NCI-H1092 treated with DMSO at 0.1 percent for 48 hours (cell line): Measurements from ENCODE around the gene RNF207.

Source experiments
- DNase-seq: peaks from one replicate; lab custom pipeline; 2025; lab: John Stamatoyannopoulos, UW

RNF207 gene

GRCh38 chr1:6234502-6235295 lies 28.8 kb downstream of the RNF207 start:
- DNase-seq: no peak

GRCh38 chr1:6235296-6235677 lies 29.4 kb downstream of the RNF207 start:
- DNase-seq: peak; percentile 76

- no peak for DNase-seq
Measured at GRCh38 chr1:6237093-6237492, 31.2 kb downstream of the RNF207 start.

- DNase-seq: no peak
Measured at GRCh38 chr1:6239213-6239752, 33.4 kb downstream of the RNF207 start.

GRCh38 chr1:6239950-6240768 lies 34.2 kb downstream of the RNF207 start:
- DNase-seq: peak; percentile 96

- DNase-seq: no peak
Measured at GRCh38 chr1:6241107-6241886, 35.4 kb downstream of the RNF207 start.

- no peak for DNase-seq
Measured at GRCh38 chr1:6241887-6242740, 36.2 kb downstream of the RNF207 start.

- DNase-seq: no peak
Measured at GRCh38 chr1:6243053-6243834, 37.3 kb downstream of the RNF207 start.

- no peak for DNase-seq
Measured at GRCh38 chr1:6243993-6244392, 38.1 kb downstream of the RNF207 start, which contains the start of gene HES3. Gene HES3, plus strand, starts transcription at chr1:6244179. Its CDS starts 187 bp downstream, at chr1:6244366.

- no peak for DNase-seq
Measured at GRCh38 chr1:6244401-6245049, 38.6 kb downstream of the RNF207 start.

GRCh38 chr1:6245086-6245868 lies 39.4 kb downstream of the RNF207 start:
- peak; percentile 97 for DNase-seq

- DNase-seq: peak; percentile 86
Measured at GRCh38 chr1:6245869-6246496, 40.1 kb downstream of the RNF207 start.

- DNase-seq: peak; percentile 95
Measured at GRCh38 chr1:6246497-6247467, 40.9 kb downstream of the RNF207 start.

GRCh38 chr1:6247651-6248050 lies 41.7 kb downstream of the RNF207 start:
- no peak for DNase-seq

- DNase-seq: no peak
Measured at GRCh38 chr1:6248161-6248776, 42.4 kb downstream of the RNF207 start.

- no peak for DNase-seq
Measured at GRCh38 chr1:6248932-6249738, 43.2 kb downstream of the RNF207 start.
